Esophagus muscularis mucosa (tissue), 4 donors: ENCODE results near the gene CACNB1.

Source experiments
- EP300 ChIP-seq: sonication (generic); formaldehyde crosslinking; IDR thresholded peaks from one replicate; pipeline ENCODE4 v1.6.1; 2017; ENCODE audit warnings: antibody characterized with exemption
- POLR2A ChIP-seq: fragments of 450-650 bp; IDR thresholded peaks from one replicate; pipeline ENCODE4 v1.6.1; 2017; ENCODE audit warnings: antibody characterized with exemption, moderate library complexity, mild to moderate bottlenecking, low read depth
- POLR2AphosphoS5 ChIP-seq, 2 donors: sonication (generic); formaldehyde crosslinking; IDR thresholded peaks; one replicate each; pipeline ENCODE4 v1.6.1; 2017; ENCODE audit warnings: antibody characterized with exemption in 2 of 2
- TF ChIP-seq, protein P1 (sequence below), 3 experiments: fragments of 200-600 bp in 2 of 3; fragments of 450-650 bp in 1 of 3; sonication (generic) in 2 of 3; IDR thresholded peaks; one replicate each; pipeline ENCODE4 v1.5.1; 2017 to 2019; ENCODE audit warnings: antibody characterized with exemption in 3 of 3, mild to moderate bottlenecking in 2 of 3, moderate library complexity in 1 of 3

DNA sequence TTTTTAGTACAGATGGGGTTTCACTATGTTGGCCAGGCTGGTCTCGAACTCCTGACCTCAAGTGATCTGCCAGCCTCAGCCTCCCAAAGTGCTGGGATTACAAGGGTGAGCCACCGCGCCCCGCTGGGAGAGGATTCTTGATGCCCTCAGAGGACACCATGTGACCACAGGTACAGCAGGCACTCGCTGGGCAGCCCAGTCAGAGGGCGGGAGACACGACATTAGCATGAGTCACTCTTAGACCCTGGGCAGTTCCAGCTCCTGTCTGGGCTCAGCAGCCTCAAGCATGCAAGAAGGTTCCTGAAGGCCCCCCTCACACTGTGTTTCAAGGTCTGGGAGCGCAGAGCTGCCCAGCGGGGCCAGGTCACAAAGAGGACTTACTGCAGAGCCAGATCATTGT is 16.4 kb upstream of the CACNB1 start:
- TF ChIP-seq, protein P1, sequence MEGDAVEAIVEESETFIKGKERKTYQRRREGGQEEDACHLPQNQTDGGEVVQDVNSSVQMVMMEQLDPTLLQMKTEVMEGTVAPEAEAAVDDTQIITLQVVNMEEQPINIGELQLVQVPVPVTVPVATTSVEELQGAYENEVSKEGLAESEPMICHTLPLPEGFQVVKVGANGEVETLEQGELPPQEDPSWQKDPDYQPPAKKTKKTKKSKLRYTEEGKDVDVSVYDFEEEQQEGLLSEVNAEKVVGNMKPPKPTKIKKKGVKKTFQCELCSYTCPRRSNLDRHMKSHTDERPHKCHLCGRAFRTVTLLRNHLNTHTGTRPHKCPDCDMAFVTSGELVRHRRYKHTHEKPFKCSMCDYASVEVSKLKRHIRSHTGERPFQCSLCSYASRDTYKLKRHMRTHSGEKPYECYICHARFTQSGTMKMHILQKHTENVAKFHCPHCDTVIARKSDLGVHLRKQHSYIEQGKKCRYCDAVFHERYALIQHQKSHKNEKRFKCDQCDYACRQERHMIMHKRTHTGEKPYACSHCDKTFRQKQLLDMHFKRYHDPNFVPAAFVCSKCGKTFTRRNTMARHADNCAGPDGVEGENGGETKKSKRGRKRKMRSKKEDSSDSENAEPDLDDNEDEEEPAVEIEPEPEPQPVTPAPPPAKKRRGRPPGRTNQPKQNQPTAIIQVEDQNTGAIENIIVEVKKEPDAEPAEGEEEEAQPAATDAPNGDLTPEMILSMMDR (IDR thresholded peaks at IDR 0.05) = no peak
- TF ChIP-seq EP300 = no peak
- no peak for TF ChIP-seq POLR2A
- no peak for TF ChIP-seq POLR2AphosphoS5 (IDR thresholded peaks at IDR 0.05)
